Mesendoderm (in vitro differentiated cells): ENCODE measurements around the gene SNTG2.
"Not testable (repeated sequence)": the region's sequence is repeated elsewhere in the genome, so short reads cannot be mapped to it uniquely, and the experiment has no call there.

ENCODE experiments used
- DNase-seq: peaks from one replicate; pipeline ENCODE4 v3.0.0; 2013
- H2AK5ac ChIP-seq: 2 replicates; pipeline ENCODE4 v1.6.1; 2013; ENCODE audit warnings: low read length, inconsistent platforms
- H2BK120ac ChIP-seq: 2 replicates; pipeline ENCODE4 v1.6.1; 2013; ENCODE audit warnings: low read depth, mild to moderate bottlenecking, low read length, moderate library complexity, mixed read lengths
- H2BK15ac ChIP-seq: replicated peaks from 2 replicates; pipeline ENCODE4 v1.6.1; 2013; ENCODE audit warnings: low read depth, mild to moderate bottlenecking, moderate library complexity
- H2BK5ac ChIP-seq: 2 replicates; pipeline ENCODE4 v1.6.1; 2013; ENCODE audit warnings: low read length, inconsistent platforms
- H3K18ac ChIP-seq: 2 replicates; pipeline ENCODE4 v1.6.1; 2013; ENCODE audit warnings: mild to moderate bottlenecking, low read length, mixed read lengths
- H3K23ac ChIP-seq: one replicate; pipeline ENCODE4 v1.6.1; 2013; ENCODE audit warnings: low read length
- H3K27ac ChIP-seq: 2 replicates; pipeline ENCODE4 v1.5.1; 2013; ENCODE audit warnings: low read depth, mild to moderate bottlenecking, inconsistent platforms, low read length, moderate library complexity
- H3K27me3 ChIP-seq: 2 replicates; pipeline ENCODE4 v1.6.1; 2013; ENCODE audit warnings: low read length, control low read depth, mild to moderate bottlenecking, inconsistent platforms; ENCODE audit not compliant: insufficient read depth, poor library complexity
- H3K36me3 ChIP-seq: 2 replicates; pipeline ENCODE4 v1.6.1; 2013; ENCODE audit warnings: low read length, inconsistent platforms; ENCODE audit not compliant: control insufficient read depth, insufficient read depth
- H3K4ac ChIP-seq: one replicate; pipeline ENCODE4 v1.6.1; 2013; ENCODE audit warnings: low read depth, mild to moderate bottlenecking, low read length, moderate library complexity
- H3K4me1 ChIP-seq: 2 replicates; pipeline ENCODE4 v1.6.1; 2013; ENCODE audit warnings: low read depth, low read length, inconsistent platforms; ENCODE audit not compliant: control insufficient read depth
- H3K4me2 ChIP-seq: 2 replicates; pipeline ENCODE4 v1.6.1; 2013; ENCODE audit warnings: low read length
- H3K4me3 ChIP-seq: 2 replicates; pipeline ENCODE4 v1.5.1; 2013; ENCODE audit warnings: mild to moderate bottlenecking, low read length
- H3K56ac ChIP-seq: one replicate; pipeline ENCODE4 v1.6.1; 2013; ENCODE audit warnings: low read length
- H3K79me1 ChIP-seq: 2 replicates; pipeline ENCODE4 v1.6.1; 2013; ENCODE audit warnings: low read length, inconsistent platforms
- H3K79me2 ChIP-seq: 2 replicates; pipeline ENCODE4 v1.6.1; 2013; ENCODE audit warnings: mild to moderate bottlenecking, low read length; ENCODE audit not compliant: control insufficient read depth, insufficient read depth
- H3K9ac ChIP-seq: 2 replicates; pipeline ENCODE4 v1.6.1; 2013; ENCODE audit warnings: low read length, inconsistent platforms
- H4K5ac ChIP-seq: one replicate; pipeline ENCODE4 v1.6.1; 2013; ENCODE audit warnings: low read length
- H4K8ac ChIP-seq: one replicate; pipeline ENCODE4 v1.6.1; 2013; ENCODE audit warnings: low read depth, mild to moderate bottlenecking, control low read depth, low read length, moderate library complexity
- WGBS: extraction: QIAGEN DNeasy Blood & Tissue Kit; methylation state at CpG from one replicate; pipeline ENCODE4 v1.1.7; 2013; ENCODE audit warnings: low lambda C conversion rate, missing lambda C conversion rate; ENCODE audit not compliant: insufficient coverage; ENCODE audit errors: extremely low coverage; 5-methylcytosine and 5-hydroxymethylcytosine counted together

SNTG2 gene

DNA sequence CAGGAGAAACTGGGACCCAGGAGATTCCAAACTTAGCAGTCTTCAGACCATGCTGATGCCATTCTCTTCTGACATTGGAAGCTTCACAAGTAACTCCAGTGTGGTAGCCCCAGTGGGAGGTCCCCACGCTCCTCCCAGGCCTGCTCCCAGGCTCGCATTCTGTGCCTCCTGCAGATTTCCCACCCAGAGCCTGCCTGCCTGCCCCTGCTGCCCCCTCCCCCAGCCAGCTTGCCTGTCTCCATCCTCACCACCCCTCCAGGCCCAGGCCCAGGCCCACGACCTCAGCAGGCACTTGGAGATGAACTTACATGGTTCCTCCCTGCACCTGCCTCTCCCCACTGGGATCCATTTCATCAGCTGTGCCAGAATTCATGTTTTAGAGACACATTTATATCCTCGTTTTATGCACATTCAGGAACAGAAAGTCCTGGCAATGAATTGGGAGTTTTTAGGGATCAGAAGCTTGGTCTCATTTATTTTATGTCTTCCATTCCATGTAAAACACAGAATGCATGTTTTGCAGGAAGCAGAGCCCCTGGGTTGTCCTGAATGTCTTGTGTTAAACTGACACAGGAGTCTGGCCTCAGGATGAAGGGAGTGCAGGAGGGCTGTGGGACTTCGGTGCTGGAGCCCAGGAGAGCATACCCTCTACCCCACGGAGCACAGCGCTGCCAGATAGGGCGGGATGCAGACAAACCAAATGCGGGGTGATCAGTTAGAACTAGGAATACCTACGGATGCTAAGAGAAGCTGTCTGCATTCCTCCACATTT is 150.5 kb downstream of the SNTG2 start:
- no peak overlapping the region for H3K4ac ChIP-seq
- no peaks in the 10 kb centered on the region for H3K36me3 ChIP-seq
- H3K4me2 ChIP-seq = no peak overlapping the region
- no peak overlapping the region for H2BK120ac ChIP-seq
- H3K23ac ChIP-seq = no peak overlapping the region
- no CpG with 5 or more reads among the region's 10 CpGs for WGBS
- H4K5ac ChIP-seq = no peak overlapping the region
- no peak overlapping the region for H3K56ac ChIP-seq
- H3K4me3 ChIP-seq = no peak overlapping the region
- no peak for DNase-seq
- H3K9ac ChIP-seq = no peak overlapping the region
- H3K27me3 ChIP-seq = no peaks in the 10 kb centered on the region
- no peak overlapping the region for H2BK5ac ChIP-seq
- no peaks in the 10 kb centered on the region for H3K79me2 ChIP-seq
- no peak overlapping the region for H2AK5ac ChIP-seq
- no peak overlapping the region for H4K8ac ChIP-seq
- no peak overlapping the region for H3K18ac ChIP-seq
- no peaks in the 10 kb centered on the region for H3K4me1 ChIP-seq
- H3K79me1 ChIP-seq = no peaks in the 10 kb centered on the region
- no peak overlapping the region for H3K27ac ChIP-seq
- no peak overlapping the region for H2BK15ac ChIP-seq

GRCh38 chr2:1101982-1102590 is 151.4 kb downstream of the SNTG2 start:
- Histone ChIP-seq H3K27me3 (no peaks in the 10 kb centered on the region), H3K36me3 (no peaks in the 10 kb centered on the region), H4K8ac (no peak overlapping the region), H3K79me2 (no peaks in the 10 kb centered on the region), H3K79me1 (no peaks in the 10 kb centered on the region), H3K27ac (no peak overlapping the region), H3K9ac (no peak overlapping the region), H2BK5ac (no peak overlapping the region), H3K4me2 (no peak overlapping the region), H2BK15ac (no peak overlapping the region), H2BK120ac (no peak overlapping the region), H4K5ac (no peak overlapping the region), H3K56ac (no peak overlapping the region), H3K4ac (no peak overlapping the region), H3K4me1 (no peaks in the 10 kb centered on the region), H3K23ac (no peak overlapping the region), H2AK5ac (no peak overlapping the region), H3K18ac (no peak overlapping the region), H3K4me3 (no peak overlapping the region)
- DNase-seq = no peak
- WGBS = no CpG with 5 or more reads among the region's 16 CpGs

DNA sequence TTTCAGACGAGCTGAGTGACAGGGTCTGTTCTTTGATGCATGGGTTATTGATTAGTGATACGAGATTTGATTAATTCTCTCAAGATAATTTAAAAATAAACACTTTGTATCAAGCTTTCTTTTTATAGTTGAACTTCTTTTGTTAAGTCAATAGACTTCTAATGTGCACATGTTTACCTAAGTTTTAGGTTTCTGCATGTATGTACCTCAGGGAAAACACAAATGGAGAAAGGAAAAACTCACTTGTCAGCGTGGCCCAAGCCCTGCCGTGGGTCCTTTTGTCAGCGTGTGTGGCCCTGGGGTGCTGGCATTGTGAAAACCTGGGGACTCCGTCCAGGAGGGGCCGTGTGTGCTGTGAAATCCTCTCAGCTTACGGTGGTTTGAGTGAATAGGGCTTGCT is 153.7 kb downstream of the SNTG2 start:
- H3K27me3 ChIP-seq = no peaks in the 10 kb centered on the region
- H4K8ac ChIP-seq = no peak overlapping the region
- H3K79me1 ChIP-seq = no peaks in the 10 kb centered on the region
- no peaks in the 10 kb centered on the region for H3K4me1 ChIP-seq
- H3K56ac ChIP-seq = no peak overlapping the region
- H3K9ac ChIP-seq = no peak overlapping the region
- H3K79me2 ChIP-seq = no peaks in the 10 kb centered on the region
- H2BK5ac ChIP-seq = no peak overlapping the region
- no peak overlapping the region for H3K18ac ChIP-seq
- H3K4me2 ChIP-seq = no peak overlapping the region
- no peaks in the 10 kb centered on the region for H3K36me3 ChIP-seq
- no peak overlapping the region for H3K23ac ChIP-seq
- H3K4me3 ChIP-seq = no peak overlapping the region
- WGBS = no CpG with 5 or more reads among the region's 8 CpGs
- no peak overlapping the region for H4K5ac ChIP-seq
- H3K27ac ChIP-seq = no peak overlapping the region
- H2BK15ac ChIP-seq = no peak overlapping the region
- H2BK120ac ChIP-seq = no peak overlapping the region
- no peak overlapping the region for H2AK5ac ChIP-seq
- no peak overlapping the region for H3K4ac ChIP-seq
- no peak for DNase-seq

GRCh38 chr2:1106344-1106743 is 155.7 kb downstream of the SNTG2 start:
- H2BK5ac ChIP-seq, H3K56ac ChIP-seq, H3K4me2 ChIP-seq, H3K18ac ChIP-seq, H2AK5ac ChIP-seq, H3K4ac ChIP-seq, H3K79me1 ChIP-seq, H2BK120ac ChIP-seq, H3K27ac ChIP-seq, H4K5ac ChIP-seq, H3K9ac ChIP-seq, DNase-seq, H3K79me2 ChIP-seq, H3K4me3 ChIP-seq, H3K36me3 ChIP-seq, H4K8ac ChIP-seq, H3K23ac ChIP-seq, H3K27me3 ChIP-seq, H2BK15ac ChIP-seq, H3K4me1 ChIP-seq: not testable (repeated sequence)
- no CpG with 5 or more reads among the region's 14 CpGs for WGBS

DNA sequence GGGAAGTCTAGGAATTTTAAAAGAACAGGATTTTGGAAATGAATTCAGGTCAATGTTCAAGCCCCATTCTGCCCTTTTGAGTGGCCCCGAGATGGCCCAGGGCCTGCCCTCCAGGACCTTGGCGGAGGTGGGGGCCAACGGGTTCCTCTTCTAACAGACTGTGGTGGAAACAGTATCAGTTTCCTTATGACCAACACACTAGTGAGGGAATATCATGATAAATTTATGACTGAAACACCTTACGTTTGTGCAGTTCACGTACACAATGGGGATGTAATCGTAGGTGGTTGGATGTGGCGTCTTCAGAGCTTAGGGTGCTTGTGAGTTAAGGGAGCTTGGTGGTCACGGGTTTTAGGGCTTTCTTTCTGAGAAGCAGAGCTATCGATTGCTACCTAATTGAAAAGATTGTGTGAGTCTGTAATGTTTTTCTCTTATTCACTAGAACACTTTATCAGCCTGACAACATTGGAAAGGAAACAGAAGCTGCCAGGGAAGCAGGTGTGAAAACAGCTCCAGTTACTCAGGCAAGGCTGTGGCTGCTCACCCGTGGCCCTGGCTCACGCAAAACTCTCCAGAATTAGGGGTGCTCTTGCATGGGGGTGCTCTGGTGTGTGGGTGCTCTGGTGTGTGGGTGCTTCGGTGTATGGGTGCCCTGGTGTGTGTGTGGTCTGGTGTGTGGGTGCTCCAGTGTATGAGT is 165.3 kb downstream of the SNTG2 start:
- no peak overlapping the region for H3K4me3 ChIP-seq
- DNase-seq = no peak
- no CpG with 5 or more reads among the region's 12 CpGs for WGBS

More for the DNA sequence above, 165.3 kb downstream of the SNTG2 start:
- H4K5ac ChIP-seq = no peak overlapping the region
- no peak overlapping the region for H3K56ac ChIP-seq
- no peak overlapping the region for H3K4me2 ChIP-seq
- no peaks in the 10 kb centered on the region for H3K79me2 ChIP-seq
- no peak overlapping the region for H3K27ac ChIP-seq
- no peaks in the 10 kb centered on the region for H3K4me1 ChIP-seq
- no peak overlapping the region for H2BK120ac ChIP-seq
- H3K18ac ChIP-seq = no peak overlapping the region
- no peaks in the 10 kb centered on the region for H3K27me3 ChIP-seq
- H3K23ac ChIP-seq = no peak overlapping the region
- no peak overlapping the region for H2AK5ac ChIP-seq
- H2BK5ac ChIP-seq = no peak overlapping the region
- H3K9ac ChIP-seq = no peak overlapping the region
- H4K8ac ChIP-seq = no peak overlapping the region
- no peaks in the 10 kb centered on the region for H3K36me3 ChIP-seq
- no peaks in the 10 kb centered on the region for H3K79me1 ChIP-seq
- no peak overlapping the region for H2BK15ac ChIP-seq
- no peak overlapping the region for H3K4ac ChIP-seq
